Caki2 (cell line): ENCODE data around the gene DNAJB5. TPM values are rescaled to one million over a fixed set of nuclear protein-coding genes. Genes with fewer than 3 reads are reported as not detected.
"Not testable (repeated sequence)": the region's sequence is repeated elsewhere in the genome, so short reads cannot be mapped to it uniquely, and the experiment has no call there.

Experiments
- DNase-seq: peaks from one replicate; pipeline ENCODE4 v3.0.0-alpha.2; 2015; ENCODE audit warnings: low read depth
- in situ Hi-C: cut with HindIII; loops from 2 replicates; pipeline ENCODE4 v1.10.0; 2016; ENCODE audit warnings: low sequenced_read_pairs, low pct_unique_long_range_greater_than_20kb, mixed read lengths
- total RNA-seq: library from RNA; depleted of rRNA; stranded (reverse); fragments of >200 nt; shearing (Covaris generic); gene quantifications from 2 replicates; pipeline ENCODE4 v1.2.3, GENCODE V29; 2014; ENCODE audit warnings: low replicate concordance

Gene DNAJB5
- total RNA-seq, 1 experiment from 2014 or later: 0.20 TPM

- no peak for DNase-seq
- in situ Hi-C loops: no loop called here
These were observed 6.1 kb downstream of the DNAJB5 start for GRCh38 chr9:34995670-34996060.

GRCh38 chr9:34996181-34996904, 6.8 kb downstream of the DNAJB5 start:
- in situ Hi-C loops: no loop called here

GRCh38 chr9:34996905-34997279, 7.3 kb downstream of the DNAJB5 start:
- no peak for DNase-seq
- in situ Hi-C loops: no loop called here

More at GRCh38 chr9:34996181-34996904, 6.8 kb downstream of the DNAJB5 start:
- no peak for DNase-seq

- no peak for DNase-seq
These were observed 7.8 kb downstream of the DNAJB5 start for GRCh38 chr9:34997379-34997781.

GRCh38 chr9:34998266-34998665, 8.7 kb downstream of the DNAJB5 start:
- in situ Hi-C loops: no loop called here
- no peak for DNase-seq

More at GRCh38 chr9:34997379-34997781, 7.8 kb downstream of the DNAJB5 start:
- in situ Hi-C loops: no loop called here

- DNase-seq: no peak
- in situ Hi-C loops: no loop called here
These were observed 10.0 kb downstream of the DNAJB5 start for GRCh38 chr9:34999576-34999975.

- DNase-seq: no peak
- in situ Hi-C loops: no loop called here
These were observed 11.2 kb downstream of the DNAJB5 start for GRCh38 chr9:35000535-35001284.

GRCh38 chr9:35001285-35001677, 11.7 kb downstream of the DNAJB5 start:
- in situ Hi-C loops: no loop called here
- no peak for DNase-seq

GRCh38 chr9:35001803-35002502, 12.4 kb downstream of the DNAJB5 start:
- no peak for DNase-seq
- in situ Hi-C loops: no loop called here

GRCh38 chr9:35002623-35003022, 13.1 kb downstream of the DNAJB5 start:
- in situ Hi-C loops: no loop called here
- no peak for DNase-seq

GRCh38 chr9:35004299-35004698, 14.8 kb downstream of the DNAJB5 start:
- in situ Hi-C loops, DNase-seq: not testable (repeated sequence)

GRCh38 chr9:35010351-35010958, 20.9 kb downstream of the DNAJB5 start:
- in situ Hi-C loops: no loop called here
- DNase-seq: no peak

GRCh38 chr9:35014517-35014916, 25.0 kb downstream of the DNAJB5 start:
- in situ Hi-C loops: no loop called here
- no peak for DNase-seq

- in situ Hi-C loops, DNase-seq: not testable (repeated sequence)
These were observed 33.9 kb downstream of the DNAJB5 start for GRCh38 chr9:35023443-35023842.

- no peak for DNase-seq
- in situ Hi-C loops: no loop called here
These were observed 37.1 kb downstream of the DNAJB5 start for GRCh38 chr9:35026671-35027070.

- in situ Hi-C loops: no loop called here
- no peak for DNase-seq
These were observed 37.8 kb downstream of the DNAJB5 start for GRCh38 chr9:35027374-35027773.

GRCh38 chr9:35027860-35028259, 38.3 kb downstream of the DNAJB5 start:
- DNase-seq: no peak
- in situ Hi-C loops: no loop called here

- no peak for DNase-seq
- in situ Hi-C loops: no loop called here
These were observed 38.8 kb downstream of the DNAJB5 start for GRCh38 chr9:35028341-35028740.

GRCh38 chr9:35029241-35029640, 39.7 kb downstream of the DNAJB5 start:
- in situ Hi-C loops: no loop called here
- no peak for DNase-seq
